ENCODE results near the gene METTL15.

Gene METTL15

GRCh38 chr11:28227460-28227859 is 119.3 kb downstream of the METTL15 start:
- H3K27me3 Mint-ChIP-seq (ENCODE audit: low read depth, poor library complexity), result no peaks in the 10 kb centered on the region
- peaks cover 19% of the 10 kb centered on the region for H3K36me3 Mint-ChIP-seq (ENCODE audit: low read depth)
- no peak overlapping the region for H3K27ac Mint-ChIP-seq
- TF ChIP-seq, protein P1, sequence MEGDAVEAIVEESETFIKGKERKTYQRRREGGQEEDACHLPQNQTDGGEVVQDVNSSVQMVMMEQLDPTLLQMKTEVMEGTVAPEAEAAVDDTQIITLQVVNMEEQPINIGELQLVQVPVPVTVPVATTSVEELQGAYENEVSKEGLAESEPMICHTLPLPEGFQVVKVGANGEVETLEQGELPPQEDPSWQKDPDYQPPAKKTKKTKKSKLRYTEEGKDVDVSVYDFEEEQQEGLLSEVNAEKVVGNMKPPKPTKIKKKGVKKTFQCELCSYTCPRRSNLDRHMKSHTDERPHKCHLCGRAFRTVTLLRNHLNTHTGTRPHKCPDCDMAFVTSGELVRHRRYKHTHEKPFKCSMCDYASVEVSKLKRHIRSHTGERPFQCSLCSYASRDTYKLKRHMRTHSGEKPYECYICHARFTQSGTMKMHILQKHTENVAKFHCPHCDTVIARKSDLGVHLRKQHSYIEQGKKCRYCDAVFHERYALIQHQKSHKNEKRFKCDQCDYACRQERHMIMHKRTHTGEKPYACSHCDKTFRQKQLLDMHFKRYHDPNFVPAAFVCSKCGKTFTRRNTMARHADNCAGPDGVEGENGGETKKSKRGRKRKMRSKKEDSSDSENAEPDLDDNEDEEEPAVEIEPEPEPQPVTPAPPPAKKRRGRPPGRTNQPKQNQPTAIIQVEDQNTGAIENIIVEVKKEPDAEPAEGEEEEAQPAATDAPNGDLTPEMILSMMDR (IDR thresholded peaks at IDR 0.05), result no peak
- peaks cover under 1% of the 10 kb centered on the region for H3K9me3 Mint-ChIP-seq
- H3K4me1 Mint-ChIP-seq, result no peaks in the 10 kb centered on the region
- DNase-seq, result no peak
- no peak overlapping the region for H3K4me3 Mint-ChIP-seq

- Mint-ChIP-seq H3K4me3 (no peak overlapping the region), H3K4me1 (no peaks in the 10 kb centered on the region), H3K27ac (no peak overlapping the region), H3K9me3 (no peaks in the 10 kb centered on the region), H3K27me3 (ENCODE audit: low read depth, poor library complexity) (no peaks in the 10 kb centered on the region), H3K36me3 (ENCODE audit: low read depth) (peaks cover 19% of the 10 kb centered on the region)
- TF ChIP-seq, protein P1 (IDR thresholded peaks at IDR 0.05), result no peak
- no peak for DNase-seq
These were observed 120.2 kb downstream of the METTL15 start for GRCh38 chr11:28228196-28228895.

DNA sequence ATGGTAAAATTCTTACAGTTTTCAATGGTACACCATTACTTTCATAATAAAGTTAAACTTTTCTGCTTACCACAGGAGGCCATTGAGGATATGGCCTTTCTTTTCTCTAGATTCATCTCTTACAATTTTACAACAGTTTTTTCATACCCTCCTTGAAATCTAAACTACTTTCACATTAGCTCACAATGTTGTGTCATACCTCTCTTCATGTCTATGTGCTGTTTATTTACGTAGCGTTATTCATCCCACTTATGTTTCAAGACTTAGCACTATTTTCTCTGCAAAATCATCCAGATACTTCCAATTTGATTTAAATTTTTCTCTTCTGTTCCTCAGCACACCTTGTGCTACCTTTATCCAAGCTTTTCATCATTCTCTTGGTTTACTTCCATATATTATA is 123.3 kb downstream of the METTL15 start:
- Mint-ChIP-seq H3K27ac (no peak overlapping the region), H3K27me3 (ENCODE audit: low read depth, poor library complexity) (no peaks in the 10 kb centered on the region), H3K36me3 (ENCODE audit: low read depth) (peaks cover 29% of the 10 kb centered on the region), H3K9me3 (peaks cover 14% of the 10 kb centered on the region), H3K4me3 (no peak overlapping the region), H3K4me1 (no peaks in the 10 kb centered on the region)
- no peak for DNase-seq
- TF ChIP-seq, protein P1 (IDR thresholded peaks at IDR 0.05), result no peak

- no peak overlapping the region for H3K4me3 Mint-ChIP-seq
- no peaks in the 10 kb centered on the region for H3K4me1 Mint-ChIP-seq
- peaks cover 41% of the 10 kb centered on the region for H3K36me3 Mint-ChIP-seq (ENCODE audit: low read depth)
- H3K27me3 Mint-ChIP-seq (ENCODE audit: low read depth, poor library complexity), result no peaks in the 10 kb centered on the region
- H3K27ac Mint-ChIP-seq, result no peak overlapping the region
- peaks cover 26% of the 10 kb centered on the region for H3K9me3 Mint-ChIP-seq
- TF ChIP-seq, protein P1 (IDR thresholded peaks at IDR 0.05), result no peak
- no peak for DNase-seq
These were observed 124.5 kb downstream of the METTL15 start for GRCh38 chr11:28232649-28233048.

DNA sequence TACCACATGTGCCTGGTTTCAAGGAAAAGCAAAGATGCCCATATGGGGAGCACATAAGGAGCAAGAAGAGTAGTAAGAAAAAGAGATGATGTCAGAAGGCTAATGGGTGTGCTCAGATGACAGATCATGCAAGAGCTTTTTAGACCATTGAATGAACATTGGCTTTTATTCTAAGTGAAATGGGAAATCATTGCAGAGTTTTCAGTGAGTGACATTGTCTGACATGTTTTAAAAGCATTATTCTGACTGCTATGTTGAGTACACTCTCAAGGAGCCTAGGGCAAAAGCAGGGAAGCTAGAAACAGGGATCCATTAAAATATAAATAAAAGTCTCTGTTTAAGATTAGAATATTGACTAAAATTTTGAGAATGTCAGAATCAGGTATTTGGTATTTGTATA is 133.6 kb downstream of the METTL15 start:
- Mint-ChIP-seq H3K27ac (no peak overlapping the region), H3K9me3 (peaks cover 26% of the 10 kb centered on the region), H3K4me1 (no peaks in the 10 kb centered on the region), H3K36me3 (ENCODE audit: low read depth) (peaks cover 30% of the 10 kb centered on the region), H3K27me3 (ENCODE audit: low read depth, poor library complexity) (peaks cover 3% of the 10 kb centered on the region), H3K4me3 (no peak overlapping the region)
- TF ChIP-seq, protein P1 (IDR thresholded peaks at IDR 0.05), result no peak
- DNase-seq, result no peak

- Mint-ChIP-seq H3K36me3 (ENCODE audit: low read depth) (peaks cover 21% of the 10 kb centered on the region), H3K4me3 (no peak overlapping the region), H3K4me1 (no peaks in the 10 kb centered on the region), H3K27ac (peak overlapping the region; percentile 46), H3K9me3 (peaks cover 18% of the 10 kb centered on the region), H3K27me3 (ENCODE audit: low read depth, poor library complexity) (peaks cover 3% of the 10 kb centered on the region)
- no peak for DNase-seq
- TF ChIP-seq, protein P1 (IDR thresholded peaks at IDR 0.05), result no peak
These were observed 134.4 kb downstream of the METTL15 start for GRCh38 chr11:28242596-28242995.

All from nephron progenitor cell (in vitro differentiated cells).